Trophoblast cell (in vitro differentiated cells and primary cell): ENCODE data around the gene DDX27.
A peak's percentile ranks its signal among the peaks of the same experiment; 100 is the strongest.

Source experiments
- DNase-seq, 2 donors: peaks; one replicate each; pipeline ENCODE4 v3.0.0-alpha.2; 2016
- H2AFZ ChIP-seq: 2 replicates; pipeline ENCODE4 v1.6.1; 2013; ENCODE audit warnings: low read length, moderate library complexity, mild to moderate bottlenecking; ENCODE audit not compliant: insufficient read depth, poor library complexity
- H2AK5ac ChIP-seq: 2 replicates; pipeline ENCODE4 v1.6.1; 2013; ENCODE audit warnings: mild to moderate bottlenecking, low read length
- H2BK120ac ChIP-seq: 2 replicates; pipeline ENCODE4 v1.6.1; 2013; ENCODE audit warnings: low read length, mild to moderate bottlenecking, moderate library complexity; ENCODE audit not compliant: insufficient read depth, poor library complexity
- H2BK12ac ChIP-seq: 2 replicates; pipeline ENCODE4 v1.6.1; 2013; ENCODE audit warnings: mild to moderate bottlenecking, low read length, moderate library complexity
- H2BK5ac ChIP-seq: 2 replicates; pipeline ENCODE4 v1.6.1; 2013; ENCODE audit warnings: low read length, low read depth, moderate library complexity, mild to moderate bottlenecking; ENCODE audit not compliant: poor library complexity
- H3K14ac ChIP-seq: 2 replicates; pipeline ENCODE4 v1.6.1; 2013; ENCODE audit warnings: mild to moderate bottlenecking, low read length
- H3K18ac ChIP-seq: 2 replicates; pipeline ENCODE4 v1.6.1; 2013; ENCODE audit warnings: mild to moderate bottlenecking, low read length
- H3K23ac ChIP-seq: 2 replicates; pipeline ENCODE4 v1.6.1; 2013; ENCODE audit warnings: low read length
- H3K27ac ChIP-seq: 2 replicates; pipeline ENCODE4 v1.5.1; 2013; ENCODE audit warnings: low read depth, mild to moderate bottlenecking, inconsistent platforms, low read length, moderate library complexity
- H3K27me3 ChIP-seq: 2 replicates; pipeline ENCODE4 v1.6.1; 2013; ENCODE audit warnings: inconsistent platforms, mild to moderate bottlenecking, low read length, moderate library complexity; ENCODE audit not compliant: insufficient read depth
- H3K36me3 ChIP-seq, 2 experiments: 1 replicate in 1 of 2; 2 replicates in 1 of 2; pipeline ENCODE4 v1.6.1; 2013; ENCODE audit warnings: low read length in 2 of 2, mild to moderate bottlenecking in 2 of 2, moderate library complexity in 1 of 2; ENCODE audit not compliant: insufficient read depth in 2 of 2, control insufficient read depth in 1 of 2
- H3K4ac ChIP-seq: 2 replicates; pipeline ENCODE4 v1.6.1; 2013; ENCODE audit warnings: low read depth, mild to moderate bottlenecking, low read length, moderate library complexity
- H3K4me1 ChIP-seq, 2 experiments: 1 replicate in 1 of 2; 2 replicates in 1 of 2; pipeline ENCODE4 v1.6.1; 2013; ENCODE audit warnings: low read length in 2 of 2, mild to moderate bottlenecking in 2 of 2, moderate library complexity in 1 of 2; ENCODE audit not compliant: insufficient read depth in 2 of 2, control insufficient read depth in 1 of 2
- H3K4me2 ChIP-seq: 2 replicates; pipeline ENCODE4 v1.6.1; 2013; ENCODE audit warnings: inconsistent platforms, mild to moderate bottlenecking, low read length, moderate library complexity
- H3K4me3 ChIP-seq: 2 replicates; pipeline ENCODE4 v1.5.1; 2013; ENCODE audit warnings: mild to moderate bottlenecking, low read depth, low read length, inconsistent platforms
- H3K79me1 ChIP-seq: one replicate; pipeline ENCODE4 v1.6.1; 2013; ENCODE audit warnings: low read length
- H3K79me2 ChIP-seq: 2 replicates; pipeline ENCODE4 v1.6.1; 2013; ENCODE audit warnings: low read length, mild to moderate bottlenecking; ENCODE audit not compliant: control insufficient read depth, insufficient read depth, poor library complexity
- H3K9ac ChIP-seq: 2 replicates; pipeline ENCODE4 v1.6.1; 2013; ENCODE audit warnings: mild to moderate bottlenecking, low read length
- H3K9me3 ChIP-seq: 2 replicates; pipeline ENCODE4 v1.6.1; 2013; ENCODE audit warnings: low read depth, mild to moderate bottlenecking, control low read depth, inconsistent platforms, low read length; ENCODE audit not compliant: insufficient read depth
- H4K12ac ChIP-seq: 2 replicates; pipeline ENCODE4 v1.6.1; 2013; ENCODE audit warnings: low read depth, mild to moderate bottlenecking, low read length, moderate library complexity
- H4K8ac ChIP-seq: 2 replicates; pipeline ENCODE4 v1.6.1; 2013; ENCODE audit warnings: low read depth, mild to moderate bottlenecking, low read length, moderate library complexity
- H4K91ac ChIP-seq: one replicate; pipeline ENCODE4 v1.6.1; 2013; ENCODE audit warnings: low read depth, mild to moderate bottlenecking, low read length, moderate library complexity
- WGBS: extraction: QIAGEN DNeasy Blood & Tissue Kit; methylation state at CpG from one replicate; pipeline ENCODE4 v1.1.7; 2013; ENCODE audit warnings: missing lambda C conversion rate; ENCODE audit not compliant: insufficient read length, insufficient coverage; ENCODE audit errors: extremely low coverage; 5-methylcytosine and 5-hydroxymethylcytosine counted together

The DDX27 gene

GRCh38 chr20:49172413-49172812, 46.8 kb upstream of the DDX27 start:
- H4K8ac ChIP-seq, result no peak overlapping the region
- no peak overlapping the region for H3K9ac ChIP-seq
- H3K27me3 ChIP-seq, result no peaks in the 10 kb centered on the region
- no peak overlapping the region for H3K4me3 ChIP-seq
- no peak overlapping the region for H3K23ac ChIP-seq
- no peak overlapping the region for H4K12ac ChIP-seq
- H4K91ac ChIP-seq, result no peak overlapping the region
- no CpG with 5 or more reads among the region's 1 CpG for WGBS
- H2AFZ ChIP-seq, result no peak overlapping the region
- no peak overlapping the region for H2BK12ac ChIP-seq
- no peak overlapping the region for H2BK120ac ChIP-seq
- DNase-seq, result no peak
- H3K4ac ChIP-seq, result no peak overlapping the region
- H3K14ac ChIP-seq, result no peak overlapping the region
- H3K79me2 ChIP-seq, result no peaks in the 10 kb centered on the region
- H3K27ac ChIP-seq, result no peak overlapping the region
- H3K4me2 ChIP-seq, result no peak overlapping the region
- no peak overlapping the region for H3K18ac ChIP-seq
- peaks cover 8 to 10% of the 10 kb centered on the region in 2 experiments for H3K36me3 ChIP-seq
- no peaks in the 10 kb centered on the region for H3K79me1 ChIP-seq
- H3K4me1 ChIP-seq, result no peaks in the 10 kb centered on the region
- no peaks in the 10 kb centered on the region for H3K9me3 ChIP-seq
- no peak overlapping the region for H2AK5ac ChIP-seq
- H2BK5ac ChIP-seq, result no peak overlapping the region

GRCh38 chr20:49174183-49174582, 45.0 kb upstream of the DDX27 start:
- H3K18ac ChIP-seq, result no peak overlapping the region
- no peak overlapping the region for H3K4ac ChIP-seq
- no peak overlapping the region for H3K14ac ChIP-seq
- no peak overlapping the region for H4K12ac ChIP-seq
- no peak overlapping the region for H2AFZ ChIP-seq
- peaks cover 13 to 15% of the 10 kb centered on the region in 2 experiments for H3K36me3 ChIP-seq
- H2AK5ac ChIP-seq, result no peak overlapping the region
- no peak overlapping the region for H3K27ac ChIP-seq
- H3K9ac ChIP-seq, result no peak overlapping the region
- H4K8ac ChIP-seq, result no peak overlapping the region
- no peak overlapping the region for H3K4me3 ChIP-seq
- no peaks in the 10 kb centered on the region for H3K79me1 ChIP-seq
- no peak overlapping the region for H4K91ac ChIP-seq
- H3K9me3 ChIP-seq, result no peaks in the 10 kb centered on the region
- H2BK120ac ChIP-seq, result no peak overlapping the region
- H2BK12ac ChIP-seq, result no peak overlapping the region
- no peak overlapping the region for H2BK5ac ChIP-seq
- H3K27me3 ChIP-seq, result no peaks in the 10 kb centered on the region
- no CpG with 5 or more reads among the region's 6 CpGs for WGBS
- peaks cover 3% of the 10 kb centered on the region for H3K79me2 ChIP-seq
- H3K4me2 ChIP-seq, result no peak overlapping the region
- no peak overlapping the region for H3K23ac ChIP-seq
- no peaks in the 10 kb centered on the region for H3K4me1 ChIP-seq
- DNase-seq, result no peak

GRCh38 chr20:49179368-49180277, 39.6 kb upstream of the DDX27 start:
- Histone ChIP-seq H3K4ac (no peak overlapping the region), H4K91ac (no peak overlapping the region), H4K8ac (no peak overlapping the region), H2AFZ (no peak overlapping the region), H3K9me3 (no peaks in the 10 kb centered on the region), H2AK5ac (no peak overlapping the region), H2BK120ac (no peak overlapping the region), H3K27ac (no peak overlapping the region), H3K36me3 (peaks cover 5 to 11% of the 10 kb centered on the region in 2 experiments), H2BK5ac (no peak overlapping the region), H3K23ac (no peak overlapping the region), H3K9ac (no peak overlapping the region), H2BK12ac (no peak overlapping the region), H3K4me1 (peaks cover 0 to 2% of the 10 kb centered on the region in 2 experiments), H3K27me3 (no peaks in the 10 kb centered on the region), H3K4me3 (no peak overlapping the region), H4K12ac (no peak overlapping the region), H3K18ac (no peak overlapping the region), H3K4me2 (no peak overlapping the region), H3K14ac (no peak overlapping the region), H3K79me2 (peaks cover 5% of the 10 kb centered on the region), H3K79me1 (no peaks in the 10 kb centered on the region)
- WGBS, result no CpG with 5 or more reads among the region's 1 CpG
- DNase-seq, result no peak

GRCh38 chr20:49181265-49181877, 37.8 kb upstream of the DDX27 start:
- H3K27ac ChIP-seq, result no peak overlapping the region
- H3K79me2 ChIP-seq, result peaks cover 10% of the 10 kb centered on the region
- WGBS, result no CpG with 5 or more reads among the region's 8 CpGs
- H3K4ac ChIP-seq, result peak overlapping the region; percentile 34
- no peaks in the 10 kb centered on the region for H3K79me1 ChIP-seq
- no peak overlapping the region for H2AFZ ChIP-seq
- H3K23ac ChIP-seq, result no peak overlapping the region
- H3K4me3 ChIP-seq, result no peak overlapping the region
- H4K91ac ChIP-seq, result no peak overlapping the region
- H3K4me1 ChIP-seq, result peaks cover 0 to 2% of the 10 kb centered on the region in 2 experiments
- no peak overlapping the region for H3K14ac ChIP-seq
- H2BK12ac ChIP-seq, result no peak overlapping the region
- no peak overlapping the region for H4K12ac ChIP-seq
- no peaks in the 10 kb centered on the region for H3K9me3 ChIP-seq
- H3K18ac ChIP-seq, result no peak overlapping the region
- no peaks in the 10 kb centered on the region for H3K27me3 ChIP-seq
- no peak overlapping the region for H2BK5ac ChIP-seq
- no peak overlapping the region for H2AK5ac ChIP-seq
- no peak for DNase-seq
- H3K36me3 ChIP-seq, result peaks cover 5 to 13% of the 10 kb centered on the region in 2 experiments
- no peak overlapping the region for H3K9ac ChIP-seq
- H4K8ac ChIP-seq, result no peak overlapping the region
- H3K4me2 ChIP-seq, result no peak overlapping the region
- H2BK120ac ChIP-seq, result no peak overlapping the region
